Fibroblast of lung (primary cell): Measurements from ENCODE around the gene SFSWAP. TPM values are rescaled to one million over a fixed set of nuclear protein-coding genes. Genes with fewer than 3 reads are reported as not detected.

ENCODE experiments used
- DNase-seq, 2 donors: peaks; one replicate each; pipeline versions ENCODE4 v3.0.0 to v3.0.0-alpha.2; 2010; ENCODE audit warnings: low read depth in 2 of 2
- H2AFZ ChIP-seq: 2 replicates; pipeline ENCODE4 v1.5.1; 2012; ENCODE audit warnings: low read length, control low read depth, inconsistent platforms
- H3K27ac ChIP-seq: 2 replicates; pipeline ENCODE4 v1.5.1; 2011; ENCODE audit warnings: low read length, control low read depth; ENCODE audit not compliant: insufficient read depth
- H3K27me3 ChIP-seq: 2 replicates; pipeline ENCODE4 v1.5.1; 2011; ENCODE audit warnings: mild to moderate bottlenecking, low read length; ENCODE audit not compliant: control insufficient read depth, insufficient read depth
- H3K36me3 ChIP-seq: 2 replicates; pipeline ENCODE4 v1.5.1; 2011; ENCODE audit warnings: low read length; ENCODE audit not compliant: control insufficient read depth, insufficient read depth
- H3K4me1 ChIP-seq: 2 replicates; pipeline ENCODE4 v1.5.1; 2011; ENCODE audit warnings: low read length; ENCODE audit not compliant: control insufficient read depth, insufficient read depth; ENCODE audit errors: extremely low read depth
- H3K4me2 ChIP-seq: 2 replicates; pipeline ENCODE4 v1.5.1; 2011; ENCODE audit warnings: low read length, control low read depth; ENCODE audit not compliant: insufficient read depth; ENCODE audit errors: extremely low read depth
- H3K4me3 ChIP-seq, 4 experiments: fragments of 200-600 bp in 1 of 4; sonication (generic) in 1 of 4; replicated peaks in 1 of 4; 2 replicates each; pipeline ENCODE4 v1.5.1; 2011 to 2016; ENCODE audit warnings: low read length in 4 of 4, low read depth in 3 of 4, mild to moderate bottlenecking in 3 of 4, control low read depth in 2 of 4, inconsistent platforms in 1 of 4, mixed read lengths in 1 of 4; ENCODE audit not compliant: insufficient read depth in 1 of 4; ENCODE audit errors: control extremely low read depth in 1 of 4
- H3K79me2 ChIP-seq: 2 replicates; pipeline ENCODE4 v1.5.1; 2012; ENCODE audit warnings: mild to moderate bottlenecking, low read length, inconsistent platforms; ENCODE audit not compliant: control insufficient read depth, insufficient read depth
- H3K9ac ChIP-seq: 2 replicates; pipeline ENCODE4 v1.5.1; 2011; ENCODE audit warnings: mild to moderate bottlenecking, low read length, control low read depth; ENCODE audit not compliant: insufficient read depth
- H3K9me3 ChIP-seq: 2 replicates; pipeline ENCODE4 v1.5.1; 2012; ENCODE audit warnings: low read depth, low read length; ENCODE audit not compliant: control insufficient read depth, insufficient read depth
- H4K20me1 ChIP-seq: 2 replicates; pipeline ENCODE4 v1.5.1; 2011; ENCODE audit warnings: low read length; ENCODE audit not compliant: control insufficient read depth, insufficient read depth; ENCODE audit errors: extremely low read depth
- CTCF ChIP-seq, 2 donors: IDR thresholded peaks in 1 of 2; conservative IDR thresholded peaks in 1 of 2; 1 replicate in 1 of 2; 2 replicates in 1 of 2; pipeline ENCODE4 v1.5.1; 2011 to 2012; ENCODE audit warnings: low read length in 2 of 2, control low read depth in 1 of 2, inconsistent platforms in 1 of 2, low read depth in 1 of 2, mild to moderate bottlenecking in 1 of 2
- EZH2 ChIP-seq: IDR thresholded peaks from 2 replicates; pipeline ENCODE4 v1.5.1; 2012; ENCODE audit warnings: low read length, control low read depth, mild to moderate bottlenecking; ENCODE audit errors: missing control alignments
- polyA plus RNA-seq, 2 donors: library from polyadenylated mRNA; depleted of rRNA in 1 of 2; stranded (reverse) in 1 of 2; unstranded in 1 of 2; fragments of >200 nt; gene quantifications; 2 replicates each; pipeline ENCODE4 v1.2.1, GENCODE V29; 2011 to 2012; ENCODE audit warnings: missing spikeins in 1 of 2
- total RNA-seq: library from RNA; depleted of rRNA; stranded (reverse); fragments of >200 nt; gene quantifications from 2 replicates; pipeline ENCODE4 v1.2.1, GENCODE V29; 2014

The SFSWAP gene
- total and polyA plus RNA-seq, 2 donors (not counting 1 experiment from before 2014, with no cell fraction given), result 9.9 to 23.3 TPM

GRCh38 chr12:131714759-131715158, 3.9 kb downstream of the SFSWAP start:
- DNase-seq, result no peak
- Histone ChIP-seq H3K79me2 (peaks cover 32% of the 10 kb centered on the region), H3K27me3 (no peaks in the 10 kb centered on the region), H2AFZ (no peak overlapping the region), H3K9ac (no peak overlapping the region), H3K4me3 (no peak overlapping the region), H3K4me1 (peaks cover 2% of the 10 kb centered on the region), H3K27ac (no peak overlapping the region), H4K20me1 (no peaks in the 10 kb centered on the region), H3K4me2 (no peak overlapping the region), H3K36me3 (peaks cover 7% of the 10 kb centered on the region), H3K9me3 (no peaks in the 10 kb centered on the region)
- TF ChIP-seq EZH2, result no peak
- TF ChIP-seq CTCF (conservative IDR thresholded peaks at IDR 0.05 in 1 of 2, IDR thresholded peaks at IDR 0.05 in 1 of 2; ENCODE audit: low read depth in 1 of 2, low read length in 2 of 2), result no peak

GRCh38 chr12:131716282-131716681, 5.4 kb downstream of the SFSWAP start:
- Histone ChIP-seq H3K4me1 (peaks cover 2% of the 10 kb centered on the region), H3K36me3 (peaks cover 9% of the 10 kb centered on the region), H3K79me2 (peaks cover 28% of the 10 kb centered on the region), H3K4me2 (no peak overlapping the region), H3K4me3 (no peak overlapping the region), H3K9ac (no peak overlapping the region), H3K9me3 (no peaks in the 10 kb centered on the region), H3K27me3 (no peaks in the 10 kb centered on the region), H3K27ac (no peak overlapping the region), H4K20me1 (no peaks in the 10 kb centered on the region), H2AFZ (no peak overlapping the region)
- DNase-seq, result no peak
- TF ChIP-seq CTCF (conservative IDR thresholded peaks at IDR 0.05 in 1 of 2, IDR thresholded peaks at IDR 0.05 in 1 of 2; ENCODE audit: low read depth in 1 of 2, low read length in 2 of 2) (no peak), EZH2 (no peak)

GRCh38 chr12:131720241-131720640, 9.4 kb downstream of the SFSWAP start:
- Histone ChIP-seq H2AFZ (no peak overlapping the region), H3K79me2 (peaks cover 22% of the 10 kb centered on the region), H3K27ac (no peak overlapping the region), H3K4me2 (no peak overlapping the region), H3K9me3 (no peaks in the 10 kb centered on the region), H3K4me1 (no peaks in the 10 kb centered on the region), H3K9ac (no peak overlapping the region), H3K36me3 (peaks cover 5% of the 10 kb centered on the region), H3K27me3 (no peaks in the 10 kb centered on the region), H3K4me3 (no peak overlapping the region), H4K20me1 (no peaks in the 10 kb centered on the region)
- no peak for TF ChIP-seq CTCF (conservative IDR thresholded peaks at IDR 0.05 in 1 of 2, IDR thresholded peaks at IDR 0.05 in 1 of 2; ENCODE audit: low read depth in 1 of 2, low read length in 2 of 2)
- TF ChIP-seq EZH2, result no peak
- no peak for DNase-seq
